Prostate gland (tissue), 2 donors: ENCODE data around the gene GPR158. TPM values are rescaled to one million over a fixed set of nuclear protein-coding genes. Genes with fewer than 3 reads are reported as not detected.

ENCODE experiments used
- DNase-seq: peaks from one replicate; pipeline ENCODE4 v3.0.0-alpha.2; 2019; ENCODE audit warnings: low spot score
- H3K27ac ChIP-seq, 2 donors: fragments of 200-600 bp; sonication (generic); 2 replicates each; pipeline ENCODE4 v1.5.1; 2017 to 2019
- H3K27me3 ChIP-seq: fragments of 200-600 bp; sonication (generic); replicated peaks from 2 replicates; pipeline ENCODE4 v1.5.1; 2019; ENCODE audit not compliant: insufficient read depth
- H3K36me3 ChIP-seq, 2 donors: fragments of 200-600 bp; sonication (generic); 1 replicate in 1 of 2; 2 replicates in 1 of 2; pipeline versions ENCODE4 v1.5.1 to v1.8.1; 2017 to 2019
- H3K4me1 ChIP-seq: fragments of 200-600 bp; sonication (generic); replicated peaks from 2 replicates; pipeline ENCODE4 v1.5.1; 2019
- H3K4me3 ChIP-seq, 2 donors: fragments of 200-600 bp; sonication (generic); 2 replicates each; pipeline ENCODE4 v1.5.1; 2017 to 2019
- H3K9me3 ChIP-seq: fragments of 200-600 bp; sonication (generic); 2 replicates; pipeline ENCODE4 v1.5.1; 2017
- CTCF ChIP-seq, 4 experiments: fragments of 200-600 bp in 2 of 4; fragments of 450-650 bp in 2 of 4; sonication (generic) in 2 of 4; IDR thresholded peaks; 1 replicate in 3 of 4; 2 replicates in 1 of 4; pipeline ENCODE4 v1.5.1; 2016 to 2019; ENCODE audit warnings: antibody characterized with exemption in 4 of 4, mild to moderate bottlenecking in 2 of 4, moderate library complexity in 2 of 4
- POLR2A ChIP-seq: fragments of 450-650 bp; IDR thresholded peaks from one replicate; pipeline ENCODE4 v1.6.1; 2016; ENCODE audit warnings: antibody characterized with exemption, mild to moderate bottlenecking
- POLR2AphosphoS5 ChIP-seq: sonication (generic); formaldehyde crosslinking; IDR thresholded peaks from one replicate; pipeline ENCODE4 v1.6.1; 2017; ENCODE audit warnings: antibody characterized with exemption
- whole genome bisulfite sequencing: methylation state at CpG from one replicate; pipeline ENCODE4 v1.1.5; 2018; 5-methylcytosine and 5-hydroxymethylcytosine counted together
- intact Hi-C: fragments of 100-400 bp; cut with DNase I; formaldehyde crosslinking; loops from one replicate; pipeline ENCODE4 v1.14.2; 2022
- total RNA-seq, 2 donors: library from RNA; depleted of rRNA; stranded (reverse); fragments of >200 nt; gene quantifications; one replicate each; pipeline ENCODE4 v1.1.0, GENCODE V29; 2016

Gene GPR158
- total RNA-seq, 2 donors from 2014 or later, result 0.36 to 1.5 TPM

- Histone ChIP-seq H3K27ac (no peak overlapping the region), H3K4me3 (no peak overlapping the region), H3K4me1 (no peaks in the 10 kb centered on the region), H3K36me3 (no peaks in the 10 kb centered on the region), H3K9me3 (no peaks in the 10 kb centered on the region), H3K27me3 (no peaks in the 10 kb centered on the region)
- DNase-seq, result no peak
- TF ChIP-seq POLR2A, result no peak
- TF ChIP-seq CTCF (IDR thresholded peaks at IDR 0.05), result no peak
- TF ChIP-seq POLR2AphosphoS5, result no peak
- intact Hi-C loops, result no loop called here
- WGBS, result 48% methylated on average over 4 of the region's 4 CpGs
Measured at GRCh38 chr10:25547382-25547781, 372.6 kb downstream of the GPR158 start.

GRCh38 chr10:25552283-25552919 is 377.6 kb downstream of the GPR158 start:
- no peak for DNase-seq
- TF ChIP-seq POLR2AphosphoS5 (no peak), POLR2A (no peak), CTCF (IDR thresholded peaks at IDR 0.05) (no peak)
- Histone ChIP-seq H3K27ac (no peak overlapping the region), H3K9me3 (no peaks in the 10 kb centered on the region), H3K4me1 (no peaks in the 10 kb centered on the region), H3K27me3 (no peaks in the 10 kb centered on the region), H3K4me3 (no peak overlapping the region), H3K36me3 (no peaks in the 10 kb centered on the region)
- intact Hi-C loops, result no loop called here
- 83% methylated on average over 5 of the region's 5 CpGs for WGBS

GRCh38 chr10:25555865-25556264 is 381.1 kb downstream of the GPR158 start:
- Histone ChIP-seq H3K9me3 (no peaks in the 10 kb centered on the region), H3K27me3 (no peaks in the 10 kb centered on the region), H3K4me1 (no peaks in the 10 kb centered on the region), H3K36me3 (no peaks in the 10 kb centered on the region), H3K4me3 (no peak overlapping the region), H3K27ac (no peak overlapping the region)
- 87% methylated on average over 5 of the region's 5 CpGs for WGBS
- no peak for DNase-seq
- TF ChIP-seq POLR2A (no peak), CTCF (IDR thresholded peaks at IDR 0.05) (no peak), POLR2AphosphoS5 (no peak)
- intact Hi-C loops, result no loop called here

- no peaks in the 10 kb centered on the region for H3K36me3 ChIP-seq
- no peak overlapping the region for H3K4me3 ChIP-seq
- 30% methylated on average over 5 of the region's 5 CpGs for WGBS
- intact Hi-C loops, result no loop called here
- H3K27me3 ChIP-seq, result no peaks in the 10 kb centered on the region
- no peak for TF ChIP-seq POLR2A
- no peak for TF ChIP-seq POLR2AphosphoS5
- no peak for TF ChIP-seq CTCF (IDR thresholded peaks at IDR 0.05)
- no peaks in the 10 kb centered on the region for H3K4me1 ChIP-seq
- H3K9me3 ChIP-seq, result no peaks in the 10 kb centered on the region
- DNase-seq, result no peak
- H3K27ac ChIP-seq, result no peak overlapping the region
Measured at GRCh38 chr10:25556457-25556856, 381.7 kb downstream of the GPR158 start.

- Histone ChIP-seq H3K27me3 (no peaks in the 10 kb centered on the region), H3K4me3 (no peak overlapping the region), H3K36me3 (no peaks in the 10 kb centered on the region), H3K27ac (no peak overlapping the region), H3K9me3 (no peaks in the 10 kb centered on the region), H3K4me1 (no peaks in the 10 kb centered on the region)
- DNase-seq, result no peak
- 54% methylated on average over 3 of the region's 3 CpGs for WGBS
- TF ChIP-seq POLR2AphosphoS5, result no peak
- TF ChIP-seq CTCF (IDR thresholded peaks at IDR 0.05), result no peak
- TF ChIP-seq POLR2A, result no peak
- intact Hi-C loops, result no loop called here
Measured at GRCh38 chr10:25557136-25557535, 382.3 kb downstream of the GPR158 start.
